ENCODE results near the gene RPL27A. TPM values are rescaled to one million over a fixed set of nuclear protein-coding genes. Genes with fewer than 3 reads are reported as not detected.
A peak's percentile ranks its signal among the peaks of the same experiment; 100 is the strongest.

The RPL27A gene
- total RNA-seq, result 100 to 1,000 TPM; 598 to 620 TPM

- DNase-seq (ENCODE audit: low spot score), result peak; percentile 98
- peak in 1 of 2 donors; percentile 44 for TF ChIP-seq CTCF (IDR thresholded peaks at IDR 0.05)
- Histone ChIP-seq H3K9me3 (no peaks in the 10 kb centered on the region), H3K4me3 (peak within 1 kb of the TSS; percentile 95 to 98), H3K27me3 (no peaks in the 10 kb centered on the region), H3K36me3 (peaks cover 36% of the 10 kb centered on the region), H3K27ac (peak within 1 kb of the TSS; percentile 93 to 97), H3K4me1 (peaks cover 0 to 25% of the 10 kb centered on the region in 2 donors)
These were observed at the start of gene RPL27A, which contains the start of gene TRIM66 for GRCh38 chr11:8682303-8683114. TSS of gene RPL27A (plus strand) at chr11:8682792. CDS start at chr11:8682814, 22 bp downstream. TSS of gene TRIM66 (minus strand) at chr11:8682665. CDS start at chr11:8672274, 10,391 bp downstream.

- Histone ChIP-seq H3K4me1 (no peaks in the 10 kb centered on the region), H3K27me3 (no peaks in the 10 kb centered on the region), H3K27ac (no peak overlapping the region), H3K36me3 (no peaks in the 10 kb centered on the region), H3K9me3 (peaks cover 0 to 4% of the 10 kb centered on the region in 2 donors), H3K4me3 (no peak overlapping the region)
- TF ChIP-seq CTCF (IDR thresholded peaks at IDR 0.05), result no peak
- no peak for DNase-seq (ENCODE audit: low spot score)
These were observed 48.1 kb upstream of the RPL27A start for GRCh38 chr11:8634498-8634897.

- Histone ChIP-seq H3K4me1 (no peaks in the 10 kb centered on the region), H3K27me3 (no peaks in the 10 kb centered on the region), H3K36me3 (no peaks in the 10 kb centered on the region), H3K9me3 (peaks cover 0 to 4% of the 10 kb centered on the region in 2 donors), H3K4me3 (no peak overlapping the region), H3K27ac (no peak overlapping the region)
- TF ChIP-seq CTCF (IDR thresholded peaks at IDR 0.05), result no peak
- no peak for DNase-seq (ENCODE audit: low spot score)
These were observed 46.5 kb upstream of the RPL27A start for GRCh38 chr11:8636127-8636526.

- H3K36me3 ChIP-seq, result no peaks in the 10 kb centered on the region
- H3K4me3 ChIP-seq, result no peak overlapping the region
- no peaks in the 10 kb centered on the region for H3K4me1 ChIP-seq
- no peak for DNase-seq (ENCODE audit: low spot score)
- H3K9me3 ChIP-seq, result peaks cover 0 to 4% of the 10 kb centered on the region in 2 donors
- H3K27me3 ChIP-seq, result no peaks in the 10 kb centered on the region
- H3K27ac ChIP-seq, result no peak overlapping the region
- TF ChIP-seq CTCF (IDR thresholded peaks at IDR 0.05), result no peak
These were observed 44.3 kb upstream of the RPL27A start for GRCh38 chr11:8638300-8638699.

- no peak for DNase-seq (ENCODE audit: low spot score)
- no peak for TF ChIP-seq CTCF (IDR thresholded peaks at IDR 0.05)
- Histone ChIP-seq H3K36me3 (no peaks in the 10 kb centered on the region), H3K9me3 (peaks cover 0 to 4% of the 10 kb centered on the region in 2 donors), H3K4me1 (no peaks in the 10 kb centered on the region), H3K27me3 (no peaks in the 10 kb centered on the region), H3K4me3 (no peak overlapping the region), H3K27ac (no peak overlapping the region)
These were observed 42.9 kb upstream of the RPL27A start for GRCh38 chr11:8639655-8640054.

Measured in right atrium auricular region (tissue), 2 donors.